Kidney capillary endothelial cell (primary cell): ENCODE data around the gene CST6.
A peak's percentile ranks its signal among the peaks of the same experiment; 100 is the strongest.
"Not testable (repeated sequence)": the region's sequence is repeated elsewhere in the genome, so short reads cannot be mapped to it uniquely, and the experiment has no call there.

ENCODE experiments used
- DNase-seq: peaks from one replicate; pipeline ENCODE4 v3.0.0-alpha.2; 2018; ENCODE audit warnings: low spot score

The CST6 gene

DNA sequence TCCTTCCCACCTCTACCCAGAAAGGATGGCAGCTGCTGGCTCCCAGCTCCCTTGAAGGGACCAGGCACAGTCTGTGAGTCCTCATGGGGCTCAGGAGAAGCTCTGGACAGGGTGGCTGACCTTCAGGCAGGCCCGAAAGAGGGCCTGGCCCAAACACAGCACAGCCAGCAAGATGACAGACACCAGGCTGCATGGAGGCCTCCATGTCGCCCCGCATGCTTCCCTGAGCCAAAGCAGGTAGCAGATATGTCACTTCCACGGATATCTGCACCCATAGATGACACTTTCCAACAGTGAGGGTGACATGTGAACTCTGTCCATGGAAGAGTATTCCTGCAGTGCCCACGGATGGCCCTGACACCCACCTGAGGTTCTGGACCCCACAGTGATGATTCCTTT lies 28.2 kb upstream of the CST6 start:
- DNase-seq: no peak

DNA sequence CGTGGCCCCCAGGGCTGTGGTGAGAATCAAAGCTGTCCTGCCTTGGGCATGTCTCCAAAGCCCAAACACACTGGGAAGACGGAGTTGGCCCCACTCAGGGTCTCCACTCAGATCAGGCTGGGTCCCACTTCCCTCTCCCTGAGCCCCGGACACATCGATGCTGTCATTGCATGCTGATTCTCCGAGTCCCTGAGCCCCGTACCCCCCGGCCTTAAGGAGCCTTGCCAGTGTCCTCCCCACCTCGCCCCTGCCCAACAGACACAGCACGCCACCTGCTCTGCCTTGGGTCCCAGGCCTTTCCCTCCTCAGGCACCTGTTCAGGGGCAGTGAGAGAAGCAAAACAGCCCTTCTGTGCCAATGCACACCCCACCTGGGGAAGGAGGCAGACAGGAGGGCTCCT lies 24.5 kb upstream of the CST6 start:
- DNase-seq: no peak

DNA sequence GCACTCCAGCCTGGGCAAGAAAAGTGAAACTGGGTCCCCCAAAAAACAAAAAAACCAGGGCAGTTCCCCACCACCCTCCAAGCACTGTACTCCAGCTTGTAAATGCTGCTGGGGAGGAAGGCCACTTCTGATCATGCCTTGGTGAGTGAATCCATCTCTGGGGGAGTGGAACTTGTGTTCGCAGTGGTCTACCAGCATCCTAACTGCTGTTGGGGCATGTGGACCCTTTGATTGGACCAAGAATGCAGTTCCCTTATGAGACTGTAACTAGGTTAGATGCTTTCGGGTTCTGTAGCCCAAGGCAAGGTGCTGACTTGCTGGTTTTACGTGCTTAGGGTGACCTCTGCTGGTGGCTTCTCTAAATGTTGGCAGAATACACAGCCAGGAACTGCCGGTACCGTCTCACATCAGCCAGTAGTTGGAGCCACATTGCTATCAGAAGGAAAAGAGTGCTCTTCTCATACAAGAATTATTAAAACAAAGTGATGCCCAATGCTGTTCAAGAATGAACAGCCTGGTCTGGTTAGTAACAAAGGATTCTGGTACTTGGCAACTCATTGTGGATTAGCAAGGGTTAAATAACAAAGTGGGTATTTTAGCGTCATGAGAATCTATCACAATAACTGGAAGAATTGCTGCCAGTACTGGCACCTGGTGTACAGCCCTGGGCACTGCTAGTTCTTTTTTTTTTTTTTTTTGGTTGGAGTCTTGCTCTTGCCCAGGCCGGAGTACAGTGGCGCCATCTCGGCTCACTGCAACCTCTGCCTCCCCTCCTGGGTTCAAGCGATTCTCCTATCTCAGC lies 22.8 kb upstream of the CST6 start:
- peak; percentile 95 for DNase-seq

DNA sequence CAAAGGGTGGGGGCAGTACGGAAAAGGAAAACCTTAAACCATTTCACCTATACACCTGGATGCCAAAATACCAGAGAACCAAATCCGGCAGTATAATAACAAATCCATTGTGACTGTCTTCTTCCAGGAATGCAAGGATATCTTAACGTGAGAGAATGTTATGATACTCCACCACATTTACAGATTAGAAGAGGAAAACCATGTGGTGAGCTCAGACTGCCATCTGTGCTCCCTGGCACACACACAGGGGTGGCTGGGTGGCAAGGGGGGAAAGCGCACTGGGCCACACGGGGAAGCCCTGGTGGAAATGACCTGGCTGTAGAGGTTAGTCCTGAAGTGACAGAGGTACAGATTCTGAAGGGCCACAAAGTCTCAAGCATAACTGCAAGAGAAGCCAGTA lies 19.8 kb upstream of the CST6 start:
- no peak for DNase-seq

DNA sequence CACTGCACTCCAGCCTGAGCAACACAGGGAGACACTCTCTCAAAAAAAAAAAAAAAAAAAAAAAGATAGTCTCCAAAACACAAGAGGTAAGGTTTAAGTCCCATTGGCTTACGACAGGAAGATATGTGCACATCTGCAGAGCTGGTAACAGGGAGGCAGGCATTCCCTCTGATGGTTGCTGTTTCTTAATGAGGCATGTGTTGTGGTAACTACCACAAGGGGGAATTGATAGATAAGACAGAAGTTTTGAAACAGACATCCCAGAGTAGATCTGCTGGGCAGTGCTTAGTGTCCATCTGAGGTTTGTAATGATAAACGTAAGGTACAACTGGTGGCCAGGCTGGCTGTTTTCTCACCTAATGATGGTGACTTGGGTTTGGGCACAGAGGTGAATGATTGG lies 14.5 kb upstream of the CST6 start:
- DNase-seq: no peak

DNA sequence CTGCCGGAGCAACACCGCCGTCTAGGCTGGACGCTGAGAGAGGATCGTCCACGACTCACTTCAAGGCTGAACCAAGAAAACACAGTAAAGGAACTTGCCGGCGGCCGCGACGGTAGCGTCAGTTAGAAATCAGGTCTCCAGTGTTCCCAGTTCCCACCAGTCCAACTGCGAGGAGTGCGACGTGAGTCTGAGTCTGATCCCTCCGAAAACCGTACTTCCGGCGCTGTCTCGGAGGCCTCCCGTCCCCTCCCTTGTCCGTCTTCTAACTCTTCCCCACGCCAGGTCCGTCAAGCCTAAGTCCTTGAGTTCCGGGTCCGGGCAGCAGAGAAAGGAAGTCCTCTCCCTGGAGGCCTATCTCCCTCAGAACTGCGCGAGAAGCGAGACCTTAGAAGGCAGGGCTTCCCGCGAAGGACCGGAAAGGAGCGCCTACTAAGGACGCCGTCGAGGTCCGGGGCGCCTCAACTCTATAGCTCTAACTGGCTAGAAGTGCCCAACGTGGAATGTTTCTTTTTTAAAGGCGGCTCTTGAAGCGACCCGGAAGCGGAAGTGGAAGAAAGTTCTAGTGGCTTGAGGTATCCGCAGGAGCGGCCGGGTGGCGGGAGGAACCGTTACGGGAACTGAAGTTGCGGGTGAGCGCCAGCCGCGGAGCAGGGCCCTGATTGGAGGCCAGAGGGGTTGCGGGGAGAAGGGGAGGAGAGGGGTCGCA lies 9.7 kb upstream of the CST6 start, which contains the start of the genes BANF1 and EIF1AD:
Gene BANF1, plus strand, starts transcription at position 562 of the 706 bp plus-strand sequence. CDS start 748 bp downstream, outside the sequence.
Gene EIF1AD, minus strand, starts transcription at position 216 of the 706 bp plus-strand sequence. CDS start 1,768 bp downstream, outside the sequence.
- DNase-seq: peak; percentile 97

DNA sequence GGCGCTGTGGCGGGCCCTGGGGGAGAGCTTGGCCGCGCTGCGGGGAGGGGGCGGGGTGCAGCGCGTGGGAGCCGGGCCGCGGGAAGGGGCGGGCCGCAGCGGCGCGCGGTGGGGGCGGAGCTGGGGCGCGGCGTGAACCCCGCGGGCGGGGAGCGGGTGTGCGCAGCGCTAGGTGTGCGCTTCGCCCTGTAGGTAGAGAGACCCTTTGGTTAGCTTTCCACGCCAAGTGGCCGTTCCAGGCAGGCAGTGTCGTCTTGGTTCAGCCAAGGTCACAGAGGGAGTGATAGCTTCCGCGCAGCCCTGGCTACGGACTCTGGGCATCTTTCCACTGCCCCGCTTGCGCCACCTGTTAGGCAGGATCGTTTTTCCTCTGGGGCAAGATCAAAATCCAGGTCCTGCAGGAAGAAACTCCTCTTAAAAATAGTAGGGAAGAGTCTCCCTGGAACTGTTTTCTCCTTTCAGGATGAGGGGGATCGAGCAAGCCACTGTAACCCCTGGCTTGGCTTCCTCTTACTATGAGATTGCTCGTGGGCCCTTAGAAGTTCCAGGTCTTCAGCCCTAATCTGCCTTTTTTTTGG lies 9.1 kb upstream of the CST6 start:
- peak; percentile 16 for DNase-seq

DNA sequence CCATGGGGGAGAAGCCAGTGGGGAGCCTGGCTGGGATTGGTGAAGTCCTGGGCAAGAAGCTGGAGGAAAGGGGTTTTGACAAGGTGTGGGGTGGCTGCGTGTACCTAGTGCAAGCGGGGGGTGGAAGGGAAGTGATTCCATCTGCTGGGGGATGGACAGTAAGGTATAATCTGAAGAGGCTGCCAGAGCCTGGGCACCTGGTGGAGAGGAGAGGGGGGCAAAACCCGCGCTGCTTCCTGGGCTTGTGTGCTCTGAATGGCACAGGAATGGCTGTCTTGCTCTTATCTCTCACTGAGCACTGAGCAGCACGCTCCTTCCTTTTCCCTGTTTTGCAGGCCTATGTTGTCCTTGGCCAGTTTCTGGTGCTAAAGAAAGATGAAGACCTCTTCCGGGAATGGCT lies 8.5 kb upstream of the CST6 start:
- DNase-seq: no peak

DNA sequence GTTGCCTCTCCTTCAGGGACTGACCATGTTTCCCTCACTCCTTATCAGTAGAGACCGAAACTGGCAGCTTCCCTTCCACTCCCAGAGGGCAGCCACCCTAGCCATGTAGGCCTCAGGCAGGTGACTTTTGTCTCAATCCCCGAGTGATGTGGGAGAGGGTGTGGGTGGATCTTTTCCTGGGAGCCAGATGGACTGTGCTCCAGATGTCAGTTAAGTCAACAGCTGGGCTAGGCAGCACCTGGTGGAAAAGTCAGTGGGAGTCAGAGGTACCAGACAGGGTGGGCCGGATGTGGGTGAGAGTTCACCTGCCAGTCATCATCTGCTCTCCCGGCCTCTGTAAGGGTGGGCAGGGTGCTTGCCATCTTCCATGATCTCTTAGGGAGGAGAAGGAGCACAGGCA lies 7.6 kb upstream of the CST6 start:
- no peak for DNase-seq

DNA sequence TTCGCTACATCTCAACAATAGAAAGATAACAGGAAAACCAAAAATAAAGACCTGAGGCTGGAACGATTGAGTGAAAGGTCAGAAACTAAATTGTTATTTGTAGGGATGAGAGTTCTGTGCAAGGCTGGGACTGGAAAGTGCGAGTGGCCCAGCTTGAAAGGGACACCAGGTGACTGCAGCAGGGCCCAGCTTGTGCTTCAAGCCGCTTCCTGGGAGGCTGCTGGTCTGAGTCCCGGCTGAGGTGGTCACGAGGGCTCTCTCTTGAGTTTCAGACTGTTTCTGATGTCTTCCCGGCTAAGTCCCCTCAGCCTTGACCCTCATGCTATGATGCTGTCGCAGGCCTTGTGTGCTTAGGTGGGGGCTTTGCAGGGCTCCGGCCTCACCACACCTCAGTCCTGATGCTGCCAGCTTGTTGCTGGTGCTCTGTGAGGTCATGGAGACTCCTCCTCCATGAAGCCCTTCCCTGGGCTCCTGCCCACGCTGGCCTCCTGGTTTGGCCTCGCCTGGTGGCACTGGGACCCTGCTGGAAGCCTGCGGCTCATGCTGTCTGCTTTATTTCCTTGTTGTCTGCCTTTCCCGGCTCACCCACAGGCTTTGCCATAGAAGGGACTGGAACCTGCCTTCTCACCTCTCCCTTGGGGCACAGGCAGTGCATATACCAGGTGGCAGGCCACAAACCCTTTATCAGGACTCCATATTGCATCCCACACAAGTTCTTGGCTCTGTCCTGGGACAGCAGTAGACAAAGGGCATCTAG lies 5.5 kb upstream of the CST6 start:
- DNase-seq: no peak

DNA sequence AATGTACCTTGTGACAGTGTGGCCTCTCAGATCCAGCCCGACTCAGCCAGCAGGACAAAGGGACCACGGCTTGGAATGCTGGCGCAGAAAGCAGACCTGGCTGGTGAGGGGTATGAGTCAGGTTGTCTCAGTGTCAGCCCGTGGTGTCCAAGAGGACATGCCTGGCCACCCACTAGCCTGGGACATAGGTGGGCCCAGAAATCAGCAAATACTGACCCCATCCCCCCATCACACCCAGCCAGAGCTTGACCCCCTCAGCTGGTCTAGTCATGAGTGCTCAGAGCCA lies 5.0 kb upstream of the CST6 start:
- DNase-seq: no peak

DNA sequence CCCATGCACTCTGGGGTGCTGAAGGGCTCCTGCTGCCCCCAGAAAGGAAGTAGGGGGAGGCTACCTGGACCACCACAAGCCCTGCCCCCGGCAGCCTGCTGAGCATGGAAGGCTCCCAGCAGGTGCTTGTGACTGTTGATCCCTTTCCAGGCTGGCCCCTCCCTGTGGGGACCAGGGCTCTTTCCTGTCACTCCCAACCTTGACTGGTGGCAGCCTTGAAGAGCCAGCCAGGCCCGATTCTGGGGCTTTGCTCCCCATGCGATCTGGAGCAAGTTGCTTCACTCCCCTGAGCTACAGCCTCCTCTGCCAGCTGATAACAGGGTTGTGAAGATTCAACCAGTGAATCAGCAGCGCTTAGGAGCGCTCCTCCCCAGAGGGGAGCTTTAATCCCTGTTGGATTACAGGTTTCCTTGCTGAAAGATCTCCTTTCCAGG lies 4.6 kb upstream of the CST6 start:
- no peak for DNase-seq

DNA sequence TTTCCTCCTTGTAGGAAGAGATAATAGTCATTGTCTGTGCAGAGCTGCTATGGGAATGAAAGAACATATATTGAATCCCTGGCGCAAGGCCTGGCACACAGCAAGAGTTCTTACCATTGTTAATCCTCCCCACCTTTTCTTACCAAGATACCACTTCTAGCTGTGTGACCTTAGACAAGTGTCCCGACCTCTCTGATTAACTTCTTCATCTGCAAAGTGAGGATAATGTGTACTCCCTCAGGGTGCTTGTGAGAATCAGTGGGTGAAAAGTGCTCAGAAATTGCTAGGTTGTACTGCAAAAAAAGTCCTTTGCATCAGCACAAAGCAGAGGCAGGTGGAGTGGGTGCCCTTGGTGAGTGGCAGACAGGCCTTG lies 3.7 kb upstream of the CST6 start:
- no peak for DNase-seq

DNA sequence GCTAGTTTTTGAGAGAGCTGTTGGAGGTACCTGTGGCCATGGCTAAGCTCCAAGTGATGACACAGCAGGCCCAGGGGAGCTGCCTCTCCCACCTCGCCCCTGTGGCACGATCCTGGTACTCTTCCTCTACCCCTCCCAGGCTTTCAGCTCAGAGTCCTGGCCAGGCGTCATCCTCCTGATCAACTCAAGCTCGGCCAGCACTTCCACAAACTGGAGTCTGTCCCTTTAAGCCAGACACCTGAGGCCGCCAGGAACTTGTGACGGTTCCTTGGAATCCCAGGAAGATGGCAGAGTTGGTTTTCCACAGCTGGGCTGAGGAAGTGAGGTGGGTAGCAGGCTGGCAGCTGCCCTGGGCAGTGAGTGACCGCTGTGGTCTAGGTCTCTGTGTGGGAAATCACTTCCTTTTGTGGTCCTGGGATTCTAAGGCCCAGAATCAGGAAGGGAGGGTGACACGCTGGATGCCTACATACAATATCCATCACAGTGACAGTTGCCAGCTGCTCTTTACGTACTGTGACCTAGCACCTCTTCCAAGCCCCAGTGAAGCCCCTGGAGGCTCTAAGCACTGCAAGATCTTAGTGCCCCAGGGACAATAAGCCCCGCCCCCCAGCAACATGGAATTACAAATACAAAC lies 3.2 kb upstream of the CST6 start:
- DNase-seq: no peak

DNA sequence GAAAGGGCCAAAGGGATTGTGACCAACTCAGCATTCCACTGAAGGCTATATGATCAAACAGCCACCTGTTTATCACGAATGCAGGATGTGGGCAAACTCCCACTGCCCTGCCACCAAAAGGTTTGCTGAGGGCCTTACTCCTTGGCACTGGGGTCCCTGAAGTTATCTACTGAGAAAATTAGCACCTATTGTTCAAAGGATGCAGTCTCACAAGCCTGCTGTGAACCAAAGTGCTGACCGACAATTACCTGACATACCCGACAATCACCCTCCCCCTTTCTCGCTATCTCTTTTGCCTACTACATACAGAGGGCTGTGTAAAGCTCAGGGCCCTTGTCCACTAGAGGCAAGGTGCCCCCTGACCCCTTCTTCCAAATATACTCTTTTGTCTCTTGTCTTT lies 1.8 kb upstream of the CST6 start:
- DNase-seq: not testable (repeated sequence)

DNA sequence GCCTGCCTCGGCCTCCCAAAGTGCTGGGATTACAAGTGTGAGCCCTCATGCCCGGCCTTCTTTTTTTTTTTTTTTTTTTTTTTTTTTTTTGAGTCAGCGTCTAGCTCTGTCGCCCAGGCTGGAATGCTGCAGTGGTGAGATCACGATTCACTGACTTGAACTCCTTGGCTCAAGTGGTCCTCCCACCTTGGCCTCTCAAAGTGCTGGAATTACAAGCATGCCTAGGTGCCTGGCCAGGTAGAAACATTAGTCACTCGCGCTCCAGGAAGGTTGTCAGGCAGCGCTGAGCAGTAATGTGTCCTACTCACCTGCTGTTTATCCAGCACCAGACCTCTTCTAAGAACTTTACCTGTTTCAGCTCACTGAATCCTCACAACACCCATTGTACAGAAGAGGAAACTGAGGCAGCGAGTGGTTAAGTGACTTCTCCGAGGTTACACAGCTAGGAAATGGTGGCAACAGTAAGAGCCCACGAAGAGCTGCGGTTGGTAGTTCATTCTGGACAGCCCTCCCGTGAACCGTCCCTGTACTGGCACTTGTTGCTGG lies 496 bp upstream of the CST6 start:
- no peak for DNase-seq

DNA sequence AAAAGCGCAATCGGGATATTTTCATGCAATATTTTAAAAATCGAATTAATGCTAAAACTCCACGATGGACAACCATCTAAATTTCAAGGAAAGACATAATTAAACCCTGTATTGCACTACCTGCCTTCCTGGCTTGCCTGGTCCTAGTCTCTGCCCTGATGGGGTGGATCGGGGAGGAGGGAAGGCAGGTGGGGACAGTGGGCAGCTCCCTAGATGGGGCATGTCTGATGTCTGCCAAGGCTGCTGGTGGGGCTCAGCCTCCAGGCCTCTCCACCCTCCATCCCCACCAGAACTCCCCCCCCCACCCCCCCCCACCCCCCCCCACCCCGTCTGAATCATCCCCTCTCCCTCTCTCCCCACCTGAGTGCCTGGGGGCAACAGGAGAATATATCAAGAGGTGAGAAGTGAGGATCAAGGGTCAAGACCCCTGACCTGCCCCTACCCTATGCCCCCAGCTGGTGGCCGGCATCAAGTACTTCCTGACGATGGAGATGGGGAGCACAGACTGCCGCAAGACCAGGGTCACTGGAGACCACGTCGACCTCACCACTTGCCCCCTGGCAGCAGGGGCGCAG lies 650 bp downstream of the CST6 start:
- no peak for DNase-seq

DNA sequence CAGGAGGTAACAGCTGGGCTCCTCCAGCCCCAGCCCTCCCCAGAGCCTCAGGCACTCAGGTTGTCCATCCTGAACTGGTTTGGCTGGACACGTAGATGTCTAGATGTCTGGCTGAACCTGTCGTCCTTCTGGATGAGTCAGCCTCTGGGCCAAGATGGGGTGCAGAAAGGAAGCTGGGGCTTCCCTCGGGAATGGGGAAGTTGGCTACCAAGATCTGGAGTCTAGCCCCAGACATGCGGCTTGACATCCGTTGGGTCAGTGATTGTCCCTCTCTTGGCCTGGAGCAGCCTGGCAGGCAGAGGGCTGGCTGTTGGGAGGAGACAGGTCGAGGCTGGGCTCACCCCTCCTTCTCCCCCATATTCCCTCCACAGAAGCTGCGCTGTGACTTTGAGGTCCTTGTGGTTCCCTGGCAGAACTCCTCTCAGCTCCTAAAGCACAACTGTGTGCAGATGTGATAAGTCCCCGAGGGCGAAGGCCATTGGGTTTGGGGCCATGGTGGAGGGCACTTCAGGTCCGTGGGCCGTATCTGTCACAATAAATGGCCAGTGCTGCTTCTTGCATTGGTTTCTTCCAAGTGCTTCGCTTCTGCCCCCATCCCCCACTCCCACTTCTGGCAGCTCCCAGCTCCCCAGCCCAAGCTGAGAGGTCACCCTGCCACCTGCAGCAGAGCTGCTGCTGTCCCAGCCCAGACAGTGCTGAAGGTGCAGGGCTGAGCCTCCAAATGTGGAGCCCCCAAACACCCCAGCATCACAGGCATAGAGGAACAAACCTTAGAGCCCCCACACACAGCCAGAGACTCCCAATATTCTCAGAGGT lies 1.3 kb downstream of the CST6 start:
- DNase-seq: no peak

DNA sequence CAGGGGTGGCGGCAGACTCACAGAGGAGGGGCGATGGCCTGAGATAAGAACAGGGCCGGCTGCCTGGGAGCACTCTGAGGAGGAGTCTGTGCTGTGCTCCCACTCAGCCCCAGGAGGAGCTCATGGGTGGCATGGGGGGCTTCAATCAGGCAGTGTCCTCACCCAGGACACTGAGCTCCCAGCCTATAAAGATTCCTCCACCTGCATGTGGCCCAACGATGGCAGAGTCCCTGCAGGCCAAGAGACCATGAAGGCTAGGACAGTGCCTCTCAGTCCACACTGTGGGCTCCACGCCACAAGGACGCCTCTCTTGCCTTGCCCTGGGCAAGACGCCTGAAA lies 1.9 kb downstream of the CST6 start:
- no peak for DNase-seq

DNA sequence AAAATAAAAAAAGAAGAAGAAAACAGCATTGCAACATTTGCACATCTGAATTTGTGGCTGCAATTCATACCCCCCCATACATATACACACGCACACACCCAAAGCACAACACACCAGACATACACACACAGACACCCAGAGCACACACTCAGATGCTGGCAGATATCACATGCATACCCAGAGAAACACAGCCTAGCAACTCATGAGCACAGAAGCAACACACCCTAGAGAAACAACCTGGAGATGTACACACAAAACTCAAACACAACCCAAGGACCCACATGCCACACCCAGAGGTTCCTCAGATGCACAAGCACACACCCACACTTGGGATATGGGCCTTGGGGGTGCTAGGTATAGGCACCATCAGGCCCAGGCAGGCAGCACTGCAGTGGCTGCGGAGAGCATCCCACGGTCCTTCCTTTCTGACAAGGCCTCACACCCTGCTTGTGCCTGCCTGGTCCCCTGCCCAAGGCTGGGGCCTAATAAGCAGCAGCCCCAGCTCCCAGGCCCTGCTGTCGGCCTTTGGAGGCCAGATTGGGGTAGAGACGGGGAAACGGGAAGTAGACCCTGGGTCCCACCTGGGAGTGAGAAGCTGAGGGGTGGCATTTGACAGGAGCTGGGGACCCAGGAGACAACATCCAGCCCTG lies 3.1 kb downstream of the CST6 start:
- no peak for DNase-seq
